GM10248 (cell line): ENCODE results near the gene RNF214.

Experiments
- CTCF ChIA-PET: fragments of 300-600 bp; sonication (Branson Sonifier 250); formaldehyde crosslinking; extraction: SDS; loops from one replicate; lab custom pipeline; 2021; ENCODE audit warnings: antibody characterized with exemption; lab: Yijun Ruan, JAX
- POLR2A ChIA-PET: fragments of 350-650 bp; sonication (Branson Sonifier 250); formaldehyde crosslinking; extraction: SDS; loops from one replicate; lab custom pipeline; 2020; ENCODE audit warnings: antibody characterized with exemption; lab: Yijun Ruan, JAX
- DNase-seq: peaks from one replicate; pipeline ENCODE4 v3.0.0; 2012; ENCODE audit errors: extremely low spot score
- CTCF ChIP-seq: IDR thresholded peaks from 2 replicates; pipeline ENCODE4 v1.5.1; 2012; ENCODE audit warnings: mild to moderate bottlenecking, low read depth; ENCODE audit errors: extremely low read depth, missing control alignments, control extremely low read depth

The RNF214 gene

GRCh38 chr11:117302228-117302627 is 69.8 kb downstream of the RNF214 start:
- DNase-seq, result no peak
- no peak for TF ChIP-seq CTCF
- CTCF ChIA-PET, result interaction anchor here (1.8 to 2.5 kb wide), 2 partner anchors 11 to 13 kb away, joined by 5 to 8 read pairs; partner anchors contain the start of genes BACE1 and BACE1-AS
- POLR2A ChIA-PET, result no interaction called here

GRCh38 chr11:117303101-117303500 is 70.6 kb downstream of the RNF214 start:
- ChIA-PET POLR2A (no interaction called here), CTCF (interaction anchor here (1.8 to 2.5 kb wide), 2 partner anchors 12 kb away, joined by 5 to 8 read pairs; partner anchors contain the start of genes BACE1 and BACE1-AS)
- DNase-seq, result no peak
- no peak for TF ChIP-seq CTCF

- TF ChIP-seq CTCF, result no peak
- DNase-seq, result no peak
- ChIA-PET POLR2A (no interaction called here), CTCF (interaction anchor here (2.5 kb wide), 1 partner anchor 11 kb away, joined by 8 read pairs; the partner anchor contains the start of gene BACE1)
Observed at GRCh38 chr11:117303646-117304315, 71.3 kb downstream of the RNF214 start.

GRCh38 chr11:117305145-117305544 is 72.7 kb downstream of the RNF214 start:
- CTCF ChIA-PET, result no interaction called here

GRCh38 chr11:117309310-117309709 is 76.8 kb downstream of the RNF214 start:
- ChIA-PET POLR2A (no interaction called here), CTCF (no interaction called here)
- DNase-seq, result no peak
- TF ChIP-seq CTCF, result no peak

More at GRCh38 chr11:117305145-117305544, 72.7 kb downstream of the RNF214 start:
- DNase-seq, result no peak
- POLR2A ChIA-PET, result no interaction called here
- no peak for TF ChIP-seq CTCF

- DNase-seq, result no peak
- POLR2A ChIA-PET, result no interaction called here
- TF ChIP-seq CTCF, result no peak
- CTCF ChIA-PET, result no interaction called here
Observed at GRCh38 chr11:117313091-117313490, 80.6 kb downstream of the RNF214 start.
